ENCODE results near the gene RAD51B.
A peak's percentile ranks its signal among the peaks of the same experiment; 100 is the strongest.

Gene RAD51B

DNA sequence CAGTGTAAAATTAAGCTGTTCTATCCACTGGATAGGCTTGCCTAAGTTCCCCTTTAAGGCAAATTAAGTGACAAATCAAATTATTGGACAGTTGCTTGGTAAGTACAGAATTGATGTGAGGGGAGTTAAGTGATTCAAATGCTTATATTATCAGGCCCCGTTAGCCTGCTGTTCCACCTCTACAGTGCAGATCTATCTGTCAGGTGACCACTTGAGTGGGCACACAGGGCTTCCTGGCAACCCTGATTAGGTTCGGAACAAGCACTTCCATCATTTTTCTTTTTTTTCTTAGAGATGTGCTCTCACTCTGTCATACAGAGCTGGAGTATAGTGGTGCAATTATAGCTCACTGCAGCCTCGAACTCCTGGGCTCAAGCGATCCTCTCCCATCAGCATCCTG is 453.8 kb downstream of the RAD51B start:
- no peak overlapping the region for H3K27ac ChIP-seq (ENCODE audit: poor library complexity, severe bottlenecking)
- H3K27me3 ChIP-seq (ENCODE audit: insufficient read depth, poor library complexity, severe bottlenecking): no peaks in the 10 kb centered on the region
- no peak overlapping the region for H3K4me3 ChIP-seq (ENCODE audit: severe bottlenecking)
- no peak for ATAC-seq (ENCODE audit: low read depth)
- H3K9me3 ChIP-seq (ENCODE audit: severe bottlenecking): no peaks in the 10 kb centered on the region
- H3K36me3 ChIP-seq (ENCODE audit: low read depth): no peaks in the 10 kb centered on the region
- TF ChIP-seq, protein P1, sequence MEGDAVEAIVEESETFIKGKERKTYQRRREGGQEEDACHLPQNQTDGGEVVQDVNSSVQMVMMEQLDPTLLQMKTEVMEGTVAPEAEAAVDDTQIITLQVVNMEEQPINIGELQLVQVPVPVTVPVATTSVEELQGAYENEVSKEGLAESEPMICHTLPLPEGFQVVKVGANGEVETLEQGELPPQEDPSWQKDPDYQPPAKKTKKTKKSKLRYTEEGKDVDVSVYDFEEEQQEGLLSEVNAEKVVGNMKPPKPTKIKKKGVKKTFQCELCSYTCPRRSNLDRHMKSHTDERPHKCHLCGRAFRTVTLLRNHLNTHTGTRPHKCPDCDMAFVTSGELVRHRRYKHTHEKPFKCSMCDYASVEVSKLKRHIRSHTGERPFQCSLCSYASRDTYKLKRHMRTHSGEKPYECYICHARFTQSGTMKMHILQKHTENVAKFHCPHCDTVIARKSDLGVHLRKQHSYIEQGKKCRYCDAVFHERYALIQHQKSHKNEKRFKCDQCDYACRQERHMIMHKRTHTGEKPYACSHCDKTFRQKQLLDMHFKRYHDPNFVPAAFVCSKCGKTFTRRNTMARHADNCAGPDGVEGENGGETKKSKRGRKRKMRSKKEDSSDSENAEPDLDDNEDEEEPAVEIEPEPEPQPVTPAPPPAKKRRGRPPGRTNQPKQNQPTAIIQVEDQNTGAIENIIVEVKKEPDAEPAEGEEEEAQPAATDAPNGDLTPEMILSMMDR (IDR thresholded peaks at IDR 0.05; ENCODE audit: poor library complexity, severe bottlenecking): no peak
- peaks cover 5% of the 10 kb centered on the region for H3K4me1 ChIP-seq (ENCODE audit: insufficient read depth, poor library complexity, severe bottlenecking)
- DNase-seq (ENCODE audit: low spot score): no peak

DNA sequence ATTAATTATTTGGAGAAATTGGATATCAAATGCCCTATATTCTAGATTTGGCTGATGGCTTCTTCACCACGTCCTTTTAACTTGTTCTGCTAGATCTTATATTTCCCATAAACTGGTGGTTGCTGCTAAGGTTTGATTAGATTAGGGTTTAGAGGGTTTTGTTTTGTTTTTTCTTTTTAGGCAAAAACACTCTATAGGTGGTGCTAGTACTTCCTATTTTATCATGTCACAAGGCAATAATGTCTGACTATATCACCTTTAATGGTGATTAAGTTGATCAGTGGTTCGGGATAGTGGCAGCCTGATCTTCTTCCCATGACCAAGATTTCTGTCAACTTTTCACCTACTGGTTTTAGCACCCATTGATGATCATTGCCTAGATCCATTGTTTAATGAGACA is 455.1 kb downstream of the RAD51B start:
- DNase-seq (ENCODE audit: low spot score): no peak
- TF ChIP-seq, protein P1 (IDR thresholded peaks at IDR 0.05; ENCODE audit: poor library complexity, severe bottlenecking): peak; percentile 24
- no peak overlapping the region for H3K4me3 ChIP-seq (ENCODE audit: severe bottlenecking)

DNA sequence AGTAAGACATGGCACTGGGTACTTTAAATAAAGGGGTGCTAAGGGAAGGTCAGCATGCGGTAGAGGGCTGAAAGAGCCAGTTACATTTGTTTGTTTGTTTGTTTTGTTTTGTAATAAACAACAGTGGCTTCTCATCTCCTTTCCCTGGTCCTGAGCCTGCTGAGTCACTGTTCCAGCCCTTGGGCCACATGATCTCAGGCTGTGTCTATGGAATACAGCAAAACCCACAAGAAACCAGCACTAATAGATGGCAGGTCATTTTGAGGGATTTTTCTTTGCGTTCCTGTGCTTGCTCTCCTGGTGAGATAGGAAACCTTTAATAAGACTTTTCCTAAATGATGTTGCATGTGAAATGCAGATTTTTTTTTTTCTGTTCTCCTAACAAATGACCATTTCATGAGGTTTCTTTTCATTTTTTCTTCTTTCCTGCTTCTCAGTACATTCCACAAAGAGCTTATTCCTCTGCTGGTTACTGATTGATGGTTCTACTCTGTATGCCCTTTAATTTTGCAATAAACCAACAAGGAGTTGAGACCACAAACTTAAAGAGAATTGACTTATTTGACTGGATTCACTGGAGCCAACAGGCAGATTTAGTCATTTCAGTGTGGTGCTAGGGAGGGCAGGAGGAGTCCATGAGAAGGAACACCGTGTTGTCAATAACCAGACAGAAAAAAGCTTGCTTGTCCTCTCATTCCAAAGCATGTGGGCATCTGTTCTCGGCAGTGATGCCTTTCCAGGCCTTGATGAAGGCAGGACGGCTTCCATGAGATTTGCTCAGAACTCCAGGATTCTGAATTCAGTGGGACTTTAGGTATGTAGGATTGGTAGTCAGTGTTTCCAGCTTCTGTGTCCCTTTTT is 459.2 kb downstream of the RAD51B start:
- no peaks in the 10 kb centered on the region for H3K27me3 ChIP-seq (ENCODE audit: insufficient read depth, poor library complexity, severe bottlenecking)
- TF ChIP-seq, protein P1 (IDR thresholded peaks at IDR 0.05; ENCODE audit: poor library complexity, severe bottlenecking): no peak
- peaks cover 10% of the 10 kb centered on the region for H3K4me1 ChIP-seq (ENCODE audit: insufficient read depth, poor library complexity, severe bottlenecking)
- H3K4me3 ChIP-seq (ENCODE audit: severe bottlenecking): no peak overlapping the region
- H3K27ac ChIP-seq (ENCODE audit: poor library complexity, severe bottlenecking): no peak overlapping the region
- no peaks in the 10 kb centered on the region for H3K9me3 ChIP-seq (ENCODE audit: severe bottlenecking)
- no peaks in the 10 kb centered on the region for H3K36me3 ChIP-seq (ENCODE audit: low read depth)
- DNase-seq (ENCODE audit: low spot score) (no peak), ATAC-seq (ENCODE audit: low read depth) (peak; percentile 65; the same call in 2 of the 3 replicates)

More for the DNA sequence above, 455.1 kb downstream of the RAD51B start:
- Histone ChIP-seq H3K27me3 (ENCODE audit: insufficient read depth, poor library complexity, severe bottlenecking) (no peaks in the 10 kb centered on the region), H3K9me3 (ENCODE audit: severe bottlenecking) (no peaks in the 10 kb centered on the region), H3K4me1 (ENCODE audit: insufficient read depth, poor library complexity, severe bottlenecking) (peaks cover 10% of the 10 kb centered on the region), H3K36me3 (ENCODE audit: low read depth) (no peaks in the 10 kb centered on the region), H3K27ac (ENCODE audit: poor library complexity, severe bottlenecking) (no peak overlapping the region)
- ATAC-seq (ENCODE audit: low read depth): no peak

DNA sequence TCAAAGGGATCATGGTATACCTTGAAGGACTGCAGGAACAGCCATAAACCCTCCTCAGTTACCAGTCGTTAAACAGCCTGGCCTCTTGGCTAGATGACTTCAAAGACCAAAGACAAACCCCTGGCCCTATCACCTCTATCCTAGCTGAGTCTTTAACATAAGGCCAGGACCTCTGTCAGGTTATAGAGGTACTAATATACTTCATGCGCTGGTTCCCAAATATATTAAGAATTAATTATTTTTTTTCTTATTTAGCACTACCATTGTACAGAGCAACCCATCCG is 459.8 kb downstream of the RAD51B start:
- H3K27me3 ChIP-seq (ENCODE audit: insufficient read depth, poor library complexity, severe bottlenecking): no peaks in the 10 kb centered on the region
- DNase-seq (ENCODE audit: low spot score) (no peak), ATAC-seq (ENCODE audit: low read depth) (no peak)
- no peaks in the 10 kb centered on the region for H3K36me3 ChIP-seq (ENCODE audit: low read depth)
- H3K4me1 ChIP-seq (ENCODE audit: insufficient read depth, poor library complexity, severe bottlenecking): peaks cover 9% of the 10 kb centered on the region
- H3K4me3 ChIP-seq (ENCODE audit: severe bottlenecking): no peak overlapping the region
- H3K9me3 ChIP-seq (ENCODE audit: severe bottlenecking): no peaks in the 10 kb centered on the region
- TF ChIP-seq, protein P1 (IDR thresholded peaks at IDR 0.05; ENCODE audit: poor library complexity, severe bottlenecking): no peak
- H3K27ac ChIP-seq (ENCODE audit: poor library complexity, severe bottlenecking): no peak overlapping the region

DNA sequence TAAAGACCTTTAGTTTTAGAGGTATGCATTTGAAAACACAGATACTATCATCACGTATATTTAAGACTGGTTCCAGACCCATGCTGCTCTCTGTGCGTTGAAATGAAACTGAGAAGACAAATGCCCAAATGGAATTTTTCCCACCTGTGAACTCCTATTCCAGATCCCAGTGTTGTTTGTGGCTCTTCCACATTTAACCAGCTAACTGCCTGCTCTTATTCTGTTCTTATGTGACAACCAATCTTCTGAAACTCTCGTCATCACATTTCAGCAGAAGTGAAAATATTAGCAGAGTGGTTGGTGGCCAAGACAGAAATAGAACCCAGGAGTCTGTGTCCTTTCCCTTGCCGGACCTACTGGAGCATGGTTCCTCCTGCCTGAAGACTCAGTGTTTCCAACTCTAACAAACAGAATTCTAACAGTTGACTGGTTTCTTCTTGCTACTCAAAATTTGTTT is 460.2 kb downstream of the RAD51B start:
- Histone ChIP-seq H3K27ac (ENCODE audit: poor library complexity, severe bottlenecking) (no peak overlapping the region), H3K27me3 (ENCODE audit: insufficient read depth, poor library complexity, severe bottlenecking) (no peaks in the 10 kb centered on the region), H3K36me3 (ENCODE audit: low read depth) (no peaks in the 10 kb centered on the region), H3K4me3 (ENCODE audit: severe bottlenecking) (no peak overlapping the region), H3K9me3 (ENCODE audit: severe bottlenecking) (no peaks in the 10 kb centered on the region), H3K4me1 (ENCODE audit: insufficient read depth, poor library complexity, severe bottlenecking) (peaks cover 6% of the 10 kb centered on the region)
- TF ChIP-seq, protein P1 (IDR thresholded peaks at IDR 0.05; ENCODE audit: poor library complexity, severe bottlenecking): no peak
- ATAC-seq (ENCODE audit: low read depth) (no peak), DNase-seq (ENCODE audit: low spot score) (no peak)

Measured in RWPE2 (cell line).